ENCODE measurements around the gene CDK6.

Gene CDK6

GRCh38 chr7:92793656-92794205 is 42.6 kb downstream of the CDK6 start:
- no peak for DNase-seq (ENCODE audit: low spot score)

- DNase-seq (ENCODE audit: low spot score): no peak
Observed at GRCh38 chr7:92790992-92791391, 45.4 kb downstream of the CDK6 start.

GRCh38 chr7:92788559-92789183 is 47.7 kb downstream of the CDK6 start:
- DNase-seq (ENCODE audit: low spot score): no peak

GRCh38 chr7:92785923-92786322 is 50.5 kb downstream of the CDK6 start:
- no peak for DNase-seq (ENCODE audit: low spot score)

- DNase-seq (ENCODE audit: low spot score): no peak
Observed at GRCh38 chr7:92784935-92785334, 51.4 kb downstream of the CDK6 start.

GRCh38 chr7:92783260-92784201 is 52.8 kb downstream of the CDK6 start:
- DNase-seq (ENCODE audit: low spot score): no peak

GRCh38 chr7:92782855-92783254 is 53.5 kb downstream of the CDK6 start:
- no peak for DNase-seq (ENCODE audit: low spot score)

- DNase-seq (ENCODE audit: low spot score): no peak
Observed at GRCh38 chr7:92782236-92782635, 54.1 kb downstream of the CDK6 start.

GRCh38 chr7:92781117-92781720 is 55.2 kb downstream of the CDK6 start:
- no peak for DNase-seq (ENCODE audit: low spot score)

- no peak for DNase-seq (ENCODE audit: low spot score)
Observed at GRCh38 chr7:92778972-92779371, 57.4 kb downstream of the CDK6 start.

GRCh38 chr7:92777993-92778392 is 58.4 kb downstream of the CDK6 start:
- no peak for DNase-seq (ENCODE audit: low spot score)

- DNase-seq (ENCODE audit: low spot score): no peak
Observed at GRCh38 chr7:92773808-92774207, 62.6 kb downstream of the CDK6 start.

GRCh38 chr7:92769844-92770243 is 66.5 kb downstream of the CDK6 start:
- DNase-seq (ENCODE audit: low spot score): no peak

GRCh38 chr7:92769394-92769699 is 67.0 kb downstream of the CDK6 start:
- no peak for DNase-seq (ENCODE audit: low spot score)

- no peak for DNase-seq (ENCODE audit: low spot score)
Observed at GRCh38 chr7:92768501-92769393, 67.6 kb downstream of the CDK6 start.

- no peak for DNase-seq (ENCODE audit: low spot score)
Observed at GRCh38 chr7:92767437-92767836, 68.9 kb downstream of the CDK6 start.

GRCh38 chr7:92766461-92767003 is 69.8 kb downstream of the CDK6 start:
- DNase-seq (ENCODE audit: low spot score): no peak

- no peak for DNase-seq (ENCODE audit: low spot score)
Observed at GRCh38 chr7:92765725-92766124, 70.6 kb downstream of the CDK6 start.

GRCh38 chr7:92763636-92764423 is 72.5 kb downstream of the CDK6 start:
- DNase-seq (ENCODE audit: low spot score): peak; percentile 15

- no peak for DNase-seq (ENCODE audit: low spot score)
Observed at GRCh38 chr7:92762851-92763250, 73.5 kb downstream of the CDK6 start.
